H1 (cell line): Measurements from ENCODE around the gene HOXA6. TPM values are rescaled to one million over a fixed set of nuclear protein-coding genes. Genes with fewer than 3 reads are reported as not detected.

Experiments
- CTCF ChIA-PET: fragments of 300-600 bp; sonication (Branson Sonifier 250); formaldehyde crosslinking; loops from one replicate; lab custom pipeline; 2021; ENCODE audit not compliant: partially characterized antibody; lab: Charles Lee
- POLR2A ChIA-PET: fragments of 300-600 bp; sonication (Branson Sonifier 250); formaldehyde crosslinking; loops from one replicate; lab custom pipeline; 2021; ENCODE audit warnings: inconsistent platforms; ENCODE audit not compliant: partially characterized antibody; lab: Charles Lee
- DNase-seq, 2 experiments: peaks; one replicate each; pipeline versions ENCODE4 v3.0.0 to v3.0.0-alpha.2; 2010 to 2022; ENCODE audit warnings: low spot score in 2 of 2, low read depth in 1 of 2, mixed read lengths in 1 of 2
- FAIRE-seq: peaks from 2 replicates; lab custom pipeline; 2011; peaks lifted over from hg19 to GRCh38; lab: Jason Lieb, UNC
- H2AFZ ChIP-seq: 2 replicates; pipeline ENCODE4 v1.8.1; 2012; ENCODE audit warnings: low read length, inconsistent platforms
- H2AK5ac ChIP-seq: 2 replicates; pipeline ENCODE4 v1.6.1; 2013; ENCODE audit warnings: low read depth, low read length
- H2BK120ac ChIP-seq: replicated peaks from 2 replicates; pipeline ENCODE3; 2013; ENCODE audit warnings: low read depth, low read length, inconsistent platforms
- H2BK12ac ChIP-seq: 2 replicates; pipeline ENCODE4 v1.6.1; 2013; ENCODE audit warnings: low read depth, low read length
- H2BK15ac ChIP-seq: 2 replicates; pipeline ENCODE4 v1.6.1; 2013; ENCODE audit warnings: low read length
- H2BK20ac ChIP-seq: 2 replicates; pipeline ENCODE4 v1.6.1; 2013; ENCODE audit warnings: low read length
- H2BK5ac ChIP-seq: 2 replicates; pipeline ENCODE4 v1.6.1; 2013; ENCODE audit warnings: low read depth, low read length
- H3K14ac ChIP-seq: 2 replicates; pipeline ENCODE4 v1.6.1; 2013; ENCODE audit warnings: inconsistent platforms; ENCODE audit not compliant: insufficient read length
- H3K18ac ChIP-seq: 2 replicates; pipeline ENCODE4 v1.6.1; 2013; ENCODE audit warnings: low read length; ENCODE audit errors: extremely low read depth
- H3K23ac ChIP-seq: 2 replicates; pipeline ENCODE4 v1.6.1; 2013; ENCODE audit warnings: inconsistent platforms; ENCODE audit not compliant: insufficient read length
- H3K23me2 ChIP-seq: 2 replicates; pipeline ENCODE4 v1.6.1; 2013; ENCODE audit warnings: low read depth, low read length
- H3K27ac ChIP-seq: 2 replicates; pipeline ENCODE4 v1.6.1; 2011; ENCODE audit warnings: low read depth, low read length, inconsistent platforms
- H3K27me3 ChIP-seq, 4 experiments: replicated peaks in 1 of 4; 1 replicate in 1 of 4; 2 replicates in 3 of 4; pipeline versions ENCODE4 v1.6.1 to v1.8.1; 2011 to 2013; ENCODE audit warnings: low read length in 3 of 4, mild to moderate bottlenecking in 3 of 4, inconsistent platforms in 2 of 4, mixed read lengths in 2 of 4, moderate library complexity in 1 of 4; ENCODE audit not compliant: control insufficient read depth in 3 of 4, insufficient read depth in 3 of 4; ENCODE audit errors: extremely low read depth in 1 of 4
- H3K36me3 ChIP-seq, 4 experiments: 2 replicates each; pipeline versions ENCODE4 v1.6.1 to v1.8.1; 2011 to 2013; ENCODE audit warnings: mild to moderate bottlenecking in 4 of 4, low read length in 3 of 4, moderate library complexity in 2 of 4, control low read depth in 1 of 4, inconsistent platforms in 1 of 4; ENCODE audit not compliant: insufficient read depth in 4 of 4, control insufficient read depth in 2 of 4
- H3K4ac ChIP-seq: replicated peaks from 2 replicates; pipeline ENCODE3; 2013; ENCODE audit warnings: low read length, low read depth, mixed read lengths, inconsistent platforms; ENCODE audit not compliant: insufficient read length
- H3K4me1 ChIP-seq, 4 experiments: replicated peaks in 1 of 4; 1 replicate in 1 of 4; 2 replicates in 3 of 4; pipeline versions ENCODE4 v1.6.1 to v1.8.1; 2011 to 2013; ENCODE audit warnings: low read length in 3 of 4, inconsistent platforms in 2 of 4, mixed read lengths in 1 of 4; ENCODE audit not compliant: insufficient read depth in 4 of 4, control insufficient read depth in 3 of 4
- H3K4me2 ChIP-seq, 2 experiments: 2 replicates each; pipeline versions ENCODE4 v1.6.1 to v1.8.1; 2011 to 2013; ENCODE audit warnings: low read depth in 2 of 2, low read length in 2 of 2, control low read depth in 1 of 2, inconsistent platforms in 1 of 2, mild to moderate bottlenecking in 1 of 2; ENCODE audit not compliant: insufficient read depth in 1 of 2
- H3K4me3 ChIP-seq, 4 experiments: fragments of 200-600, 300-600 bp in 1 of 4; sonication (generic), shearing (Covaris generic), sonication (Bioruptor Twin) in 1 of 4; 2 replicates each; pipeline versions ENCODE4 v1.5.1 to v1.8.1; 2011 to 2016; ENCODE audit warnings: low read length in 4 of 4, low read depth in 3 of 4, control low read depth in 2 of 4, inconsistent platforms in 2 of 4, mild to moderate bottlenecking in 2 of 4, mixed read lengths in 1 of 4, moderate library complexity in 1 of 4; ENCODE audit not compliant: insufficient read depth in 2 of 4; ENCODE audit errors: extremely low read depth in 1 of 4
- H3K56ac ChIP-seq: replicated peaks from 2 replicates; pipeline ENCODE3; 2013; ENCODE audit warnings: low read depth, mild to moderate bottlenecking, mixed read lengths, low read length, inconsistent platforms; ENCODE audit not compliant: insufficient read length
- H3K79me1 ChIP-seq: 2 replicates; pipeline ENCODE4 v1.6.1; 2013; ENCODE audit warnings: low read depth, low read length, control low read depth
- H3K79me2 ChIP-seq, 2 experiments: 2 replicates each; pipeline versions ENCODE4 v1.6.1 to v1.8.1; 2012 to 2013; ENCODE audit warnings: low read length in 2 of 2, mild to moderate bottlenecking in 2 of 2, inconsistent platforms in 1 of 2; ENCODE audit not compliant: insufficient read depth in 2 of 2, control insufficient read depth in 1 of 2
- H3K9ac ChIP-seq, 4 experiments: replicated peaks in 1 of 4; 1 replicate in 1 of 4; 2 replicates in 3 of 4; pipeline versions ENCODE4 v1.6.1 to v1.8.1; 2011 to 2013; ENCODE audit warnings: low read depth in 3 of 4, low read length in 3 of 4, control low read depth in 2 of 4, mild to moderate bottlenecking in 2 of 4, moderate library complexity in 2 of 4, inconsistent platforms in 1 of 4; ENCODE audit errors: extremely low read depth in 1 of 4
- H3K9me3 ChIP-seq, 2 experiments: 2 replicates each; pipeline versions ENCODE4 v1.6.1 to v1.8.1; 2012 to 2013; ENCODE audit warnings: mild to moderate bottlenecking in 2 of 2, moderate library complexity in 2 of 2, control low read depth in 1 of 2, inconsistent platforms in 1 of 2, low read depth in 1 of 2, low read length in 1 of 2, mixed read lengths in 1 of 2; ENCODE audit not compliant: insufficient read depth in 2 of 2
- H4K20me1 ChIP-seq, 2 experiments: replicated peaks in 1 of 2; 2 replicates each; pipeline versions ENCODE3 to v1.8.1; 2011 to 2013; ENCODE audit warnings: inconsistent platforms in 2 of 2, low read length in 2 of 2, mild to moderate bottlenecking in 1 of 2; ENCODE audit not compliant: insufficient read depth in 2 of 2, control insufficient read depth in 1 of 2
- H4K5ac ChIP-seq: 2 replicates; pipeline ENCODE4 v1.6.1; 2013; ENCODE audit warnings: low read length, low read depth, mixed read lengths, inconsistent platforms; ENCODE audit not compliant: insufficient read length
- H4K8ac ChIP-seq: 2 replicates; pipeline ENCODE4 v1.8.0; 2013; ENCODE audit warnings: mild to moderate bottlenecking, moderate library complexity, low read length, inconsistent platforms; ENCODE audit not compliant: insufficient read depth; ENCODE audit errors: extremely low read depth
- H4K91ac ChIP-seq: replicated peaks from 2 replicates; pipeline ENCODE3; 2013; ENCODE audit warnings: low read length, mixed read lengths, inconsistent platforms; ENCODE audit not compliant: insufficient read length
- EZH2 ChIP-seq: fragments of 200-600 bp; sonication (generic); IDR thresholded peaks from 2 replicates; pipeline ENCODE4 v1.7.1; 2012; ENCODE audit warnings: low read depth, mild to moderate bottlenecking, moderate library complexity, low read length, inconsistent platforms; ENCODE audit not compliant: severe bottlenecking
- KDM4A ChIP-seq: IDR thresholded peaks from one replicate; pipeline ENCODE4 v1.7.1; 2012; ENCODE audit warnings: low read depth, mild to moderate bottlenecking, moderate library complexity, low read length, inconsistent platforms; ENCODE audit not compliant: severe bottlenecking
- MAFK ChIP-seq: IDR thresholded peaks from 2 replicates; pipeline ENCODE4 v1.6.1; 2012; ENCODE audit warnings: low read depth, mild to moderate bottlenecking, improper control_type of control experiment, low read length
- NRF1 ChIP-seq: IDR thresholded peaks from 2 replicates; pipeline ENCODE4 v1.6.1; 2011; ENCODE audit warnings: mild to moderate bottlenecking, low read depth, low read length, improper control_type of control experiment
- POLR2A ChIP-seq, 2 experiments: IDR thresholded peaks; 1 replicate in 1 of 2; 2 replicates in 1 of 2; pipeline ENCODE4 v1.6.1; 2011; ENCODE audit warnings: low read depth in 2 of 2, low read length in 2 of 2, mild to moderate bottlenecking in 2 of 2; ENCODE audit errors: control extremely low read depth in 1 of 2
- POU5F1 ChIP-seq: IDR thresholded peaks from 2 replicates; pipeline ENCODE4 v1.6.1; 2011; ENCODE audit warnings: low read depth, mild to moderate bottlenecking, low read length, moderate library complexity
- SRF ChIP-seq: IDR thresholded peaks from 2 replicates; pipeline ENCODE4 v1.6.1; 2011; ENCODE audit warnings: mild to moderate bottlenecking, low read depth, low read length, moderate library complexity
- TBP ChIP-seq: IDR thresholded peaks from 2 replicates; pipeline ENCODE4 v1.6.1; 2011; ENCODE audit warnings: low read depth, low read length, improper control_type of control experiment
- USF2 ChIP-seq: IDR thresholded peaks from 2 replicates; pipeline ENCODE4 v1.6.1; 2011; ENCODE audit warnings: low read length, improper control_type of control experiment
- WGBS, 2 experiments: shearing (Covaris generic) in 1 of 2; methylation state at CpG; one replicate each; pipeline versions ENCODE4 v1.1.6 to v1.1.7; 2013 to 2015; ENCODE audit warnings: low lambda C conversion rate in 2 of 2, mixed read lengths in 2 of 2, inconsistent platforms in 1 of 2, low coverage in 1 of 2, missing lambda C conversion rate in 1 of 2; ENCODE audit not compliant: insufficient replicate concordance in 2 of 2, insufficient coverage in 1 of 2, insufficient read length in 1 of 2; ENCODE audit errors: extremely low coverage in 1 of 2, missing lambda C conversion rate in 1 of 2; 5-methylcytosine and 5-hydroxymethylcytosine counted together
- polyA plus RNA-seq, 7 experiments: library from polyadenylated mRNA; depleted of rRNA in 3 of 7; stranded (reverse) in 5 of 7; unstranded in 2 of 7; fragments of >200 nt in 5 of 7; fragments of 200-250 nt in 2 of 7; gene quantifications; 1 replicate in 5 of 7; 2 replicates in 1 of 7; 4 replicates in 1 of 7; pipeline versions ENCODE4 v1.2.1 to v1.2.3, GENCODE V29; 2011 to 2013; ENCODE audit warnings: missing spikeins in 2 of 7, mixed read lengths in 2 of 7
- total RNA-seq: library from RNA; stranded (reverse); fragmentation: NEBNext Ultra II Directional; extraction: Animal tissue kit (Norgen Biotek cat#: 25700); gene quantifications from 2 replicates; pipeline ENCODE4 v1.2.1, GENCODE V29; 2021

HOXA6 gene
- total and polyA plus RNA-seq, 2 of the 8 experiments (the other 6 are each of a cell fraction or from before 2014, with no cell fraction given): not detected

DNA sequence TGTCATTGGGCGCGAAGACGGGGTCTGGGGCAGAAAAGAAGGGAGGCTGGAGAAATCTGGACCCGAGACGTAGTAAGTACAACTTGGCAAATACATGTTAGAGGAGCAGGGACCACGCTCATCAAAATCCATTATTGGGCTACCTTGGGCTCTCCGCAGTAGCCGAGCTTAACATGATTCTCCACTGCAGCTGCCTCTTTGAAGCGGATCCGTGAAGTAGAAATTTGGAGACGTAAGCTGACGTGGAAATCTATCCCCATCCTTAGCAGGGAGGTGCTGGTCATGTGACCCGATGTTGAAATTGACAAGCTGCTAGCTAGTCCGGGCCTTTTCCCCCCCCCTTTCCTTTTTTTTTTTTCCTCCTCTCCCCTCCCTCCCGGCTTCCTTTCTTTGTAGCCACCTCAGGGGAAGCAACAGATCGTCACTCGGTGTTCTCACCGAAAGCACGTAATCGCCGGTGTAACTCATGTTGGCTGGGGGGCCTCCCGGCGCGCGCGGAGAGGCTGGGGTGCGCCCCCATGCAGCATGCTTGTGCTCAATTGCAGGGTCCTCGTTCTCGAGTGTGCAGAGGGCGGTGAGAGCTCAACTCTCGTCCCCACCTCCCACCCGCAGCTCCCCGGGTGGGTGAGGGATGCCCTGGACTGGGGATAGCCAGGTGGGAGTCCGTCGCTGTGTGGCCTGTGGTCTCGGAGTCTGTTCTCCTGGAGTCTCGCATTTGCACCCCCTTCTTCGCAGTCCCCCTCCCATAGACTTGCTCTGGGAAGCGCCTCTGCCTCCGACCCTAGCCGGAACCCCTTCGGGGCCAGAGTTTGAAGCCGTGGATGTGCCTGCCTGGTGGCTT lies 37.7 kb upstream of the HOXA6 start, which contains the start of gene HOXA11:
Gene HOXA11 (minus strand): TSS at position 220 of the 841 bp plus-strand sequence. CDS start 88 bp downstream, at position 132.
- H4K8ac ChIP-seq: peak within 1 kb of the TSS; percentile 41; the same call in 1 of the 2 replicates
- H3K23me2 ChIP-seq: no peaks in the 10 kb centered on the region
- H3K18ac ChIP-seq: peak within 1 kb of the TSS; percentile 38; the same call in 1 of the 2 replicates
- peak within 1 kb of the TSS; percentile 33 to 38; a peak in 3 of 4 replicates for H3K4me2 ChIP-seq
- ChIA-PET CTCF (interaction anchor here (0.7 to 9.1 kb wide), 12 partner anchors 10 to 89 kb away, joined by 3 to 64 read pairs (median 4); partner anchors contain the start of genes HOXA1, HOXA10 and HOXA5), POLR2A (interaction anchor here (1.2 kb wide), 1 partner anchor 62 kb away, joined by 3 read pairs; no protein-coding TSS in a partner anchor)
- peak within 1 kb of the TSS; percentile 75 for H2BK12ac ChIP-seq
- H2BK120ac ChIP-seq: no peak within 1 kb of the TSS
- H2BK20ac ChIP-seq: no peak within 1 kb of the TSS
- no peak within 1 kb of the TSS for H2AFZ ChIP-seq
- no peak for FAIRE-seq
- no peak within 1 kb of the TSS for H3K27ac ChIP-seq
- peaks cover 0 to 27% (median 16%) of the 10 kb centered on the region in 4 experiments; a peak in 6 of 7 replicates for H3K4me1 ChIP-seq
- H4K91ac ChIP-seq: no peak within 1 kb of the TSS
- DNase-seq: peak in 1 of 2 experiments; percentile 60
- H2BK15ac ChIP-seq: peak within 1 kb of the TSS; percentile 81; the same call in 1 of the 2 replicates
- H4K5ac ChIP-seq: no peak within 1 kb of the TSS
- H2AK5ac ChIP-seq: no peak within 1 kb of the TSS
- H2BK5ac ChIP-seq: no peak within 1 kb of the TSS
- H3K14ac ChIP-seq: no peak within 1 kb of the TSS
- no peak within 1 kb of the TSS for H3K23ac ChIP-seq
- TF ChIP-seq POU5F1 (no peak), TBP (no peak), USF2 (peak; percentile 55; the same call in 1 of the 2 replicates), SRF (no peak), EZH2 (peak; percentile 48), MAFK (no peak), KDM4A (peak; percentile 24), POLR2A (IDR thresholded peaks at IDR 0.05; ENCODE audit: control extremely low read depth in 1 of 2, low read depth in 2 of 2, low read length in 2 of 2) (no peak), NRF1 (no peak)
- H3K9me3 ChIP-seq: no peaks in the 10 kb centered on the region; a peak in 1 of 4 replicates
- 11% methylated on average over 40 of the region's 43 CpGs; no CpG with 5 or more reads in 1 of the 2 experiments for WGBS, 2 experiments
- peaks cover 97 to 100% (median 99%) of the 10 kb centered on the region in 4 experiments for H3K27me3 ChIP-seq
- no peaks in the 10 kb centered on the region for H3K79me2 ChIP-seq
- no peak within 1 kb of the TSS for H3K4ac ChIP-seq
- H4K20me1 ChIP-seq: peaks cover 43 to 58% of the 10 kb centered on the region in 2 experiments
- H3K36me3 ChIP-seq: peaks cover 0 to 5% (median 0%) of the 10 kb centered on the region in 4 experiments; a peak in 1 of 8 replicates
- no peak within 1 kb of the TSS for H3K9ac ChIP-seq
- H3K79me1 ChIP-seq: no peaks in the 10 kb centered on the region
- H3K4me3 ChIP-seq: peak within 1 kb of the TSS in 1 of 4 experiments; percentile 27; a peak in 2 of 8 replicates
- no peak within 1 kb of the TSS for H3K56ac ChIP-seq
